NB4 (cell line): ENCODE results near the gene NR6A1.

Source experiments
- DNase-seq: peaks from one replicate; pipeline ENCODE4 v3.0.0; 2010; ENCODE audit warnings: low read depth
- H3K4me3 ChIP-seq: one replicate; pipeline ENCODE4 v1.5.1; 2011; ENCODE audit warnings: mild to moderate bottlenecking, low read depth, low read length, moderate library complexity
- CTCF ChIP-seq: IDR thresholded peaks from one replicate; pipeline ENCODE4 v1.5.1; 2012; ENCODE audit warnings: low read depth, low read length
- MYC ChIP-seq: IDR thresholded peaks from 2 replicates; pipeline ENCODE4 v1.6.1; 2011; ENCODE audit warnings: low read depth, low read length
- POLR2A ChIP-seq: IDR thresholded peaks from 2 replicates; pipeline ENCODE4 v1.6.1; 2011; ENCODE audit warnings: mild to moderate bottlenecking; ENCODE audit not compliant: insufficient read length; ENCODE audit errors: extremely low read depth
- TF ChIP-seq, protein P1 (sequence below): IDR thresholded peaks from 2 replicates; pipeline ENCODE4 v1.6.1; 2011; ENCODE audit warnings: low read depth, low read length

NR6A1 gene

GRCh38 chr9:124635285-124635684, 135.8 kb downstream of the NR6A1 start:
- TF ChIP-seq CTCF (no peak), POLR2A (no peak), MYC (no peak)
- TF ChIP-seq, protein P1, sequence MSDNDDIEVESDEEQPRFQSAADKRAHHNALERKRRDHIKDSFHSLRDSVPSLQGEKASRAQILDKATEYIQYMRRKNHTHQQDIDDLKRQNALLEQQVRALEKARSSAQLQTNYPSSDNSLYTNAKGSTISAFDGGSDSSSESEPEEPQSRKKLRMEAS: no peak
- no peak for DNase-seq
- H3K4me3 ChIP-seq: no peak overlapping the region

DNA sequence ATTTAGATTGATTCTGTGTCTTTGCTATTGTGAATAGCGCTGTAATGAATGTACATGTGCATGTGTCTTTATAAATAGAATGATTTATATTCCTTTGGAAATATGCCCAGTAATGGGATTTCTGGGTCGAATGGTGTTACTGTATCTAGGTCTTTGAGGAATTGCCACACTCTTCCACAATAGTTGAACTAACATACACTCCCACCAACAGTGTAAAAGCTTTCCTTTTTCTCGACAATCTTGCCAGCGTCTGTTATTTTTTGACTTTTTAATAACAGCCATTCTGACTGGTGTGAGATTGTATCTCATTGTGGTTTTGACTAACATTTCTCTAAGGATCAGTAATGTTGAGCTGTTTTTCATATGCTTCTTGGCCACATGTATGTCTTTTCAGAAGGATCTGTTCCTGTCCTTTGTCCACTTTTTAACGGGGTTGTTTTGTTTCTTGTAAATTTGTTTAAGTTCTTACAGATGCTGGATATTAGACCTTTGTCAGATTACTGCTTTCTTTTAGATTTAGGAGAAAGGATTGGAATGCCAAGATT, 139.0 kb downstream of the NR6A1 start:
- DNase-seq: no peak
- TF ChIP-seq POLR2A (no peak), CTCF (no peak), MYC (no peak)
- TF ChIP-seq, protein P1: no peak
- H3K4me3 ChIP-seq: no peak overlapping the region

DNA sequence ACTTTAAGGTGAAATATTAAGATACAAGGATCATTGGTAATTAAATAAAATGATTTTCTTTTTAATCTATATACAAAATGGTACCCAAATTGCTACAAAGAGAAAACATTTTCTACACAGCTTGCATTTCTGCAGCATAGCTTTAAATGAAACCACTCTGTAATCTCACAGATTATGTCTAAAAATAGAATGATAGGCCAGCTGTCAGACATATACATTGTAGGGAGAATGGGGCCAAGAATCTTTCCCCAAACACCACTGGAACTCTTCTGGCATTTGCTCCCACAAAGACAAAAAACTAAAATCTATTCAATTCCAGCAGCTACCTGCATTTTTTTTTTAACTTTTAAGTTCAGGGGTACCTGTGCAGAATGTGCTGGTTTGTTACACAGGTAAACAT, 139.8 kb downstream of the NR6A1 start:
- no peak for DNase-seq
- TF ChIP-seq CTCF: no peak
- TF ChIP-seq POLR2A: no peak
- TF ChIP-seq, protein P1: no peak
- no peak for TF ChIP-seq MYC
- H3K4me3 ChIP-seq: no peak overlapping the region

DNA sequence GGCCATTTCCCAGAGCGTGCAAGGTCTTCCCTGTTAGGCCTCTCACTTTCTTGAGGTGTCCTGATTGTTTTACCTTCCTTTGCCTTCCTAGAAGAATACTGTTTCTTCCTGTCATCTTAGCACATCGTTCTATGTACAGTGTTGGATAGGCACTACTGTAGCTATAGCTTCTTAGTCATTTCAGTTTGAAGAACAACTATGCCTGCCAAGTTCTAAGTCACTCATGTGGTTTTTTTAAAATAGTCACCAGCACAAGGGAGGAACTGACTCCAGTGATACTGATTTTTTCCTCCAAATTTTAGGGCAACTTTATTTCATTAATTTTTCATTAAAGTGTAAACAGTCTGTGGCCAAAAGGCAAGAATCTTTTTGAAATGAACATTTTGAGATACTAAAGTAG, 141.5 kb downstream of the NR6A1 start:
- no peak for TF ChIP-seq MYC
- TF ChIP-seq CTCF: no peak
- TF ChIP-seq, protein P1: no peak
- no peak for TF ChIP-seq POLR2A
- no peak for DNase-seq
- H3K4me3 ChIP-seq: no peak overlapping the region

DNA sequence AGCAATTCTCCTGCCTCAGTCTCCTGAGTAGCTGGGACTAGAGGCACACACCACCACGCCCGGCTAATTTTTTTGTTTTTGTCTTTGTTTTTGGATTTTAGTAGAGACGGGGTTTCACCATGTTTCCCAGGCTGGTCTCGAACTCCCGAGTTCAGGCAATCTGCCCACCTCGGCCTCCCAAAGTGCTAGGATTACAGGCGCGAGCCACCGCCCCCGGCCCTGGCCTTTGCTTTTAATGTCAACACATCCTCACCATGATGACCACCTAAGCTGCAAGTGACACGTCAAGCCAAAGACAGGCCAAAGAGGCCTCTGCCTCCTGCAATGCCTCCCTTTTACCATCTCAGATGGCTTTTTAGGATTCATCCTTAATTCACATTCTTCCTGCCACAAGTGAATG, 142.4 kb downstream of the NR6A1 start:
- no peak for DNase-seq
- no peak for TF ChIP-seq MYC
- no peak for TF ChIP-seq CTCF
- TF ChIP-seq, protein P1: no peak
- TF ChIP-seq POLR2A: no peak
- no peak overlapping the region for H3K4me3 ChIP-seq
